GM21737 (cell line): ENCODE data around the gene CTCF.

ENCODE experiments used
- ATAC-seq: cut with Tn5 transposase; IDR thresholded peaks from one replicate; pipeline ENCODE4 v1.9.1; 2021; ENCODE audit warnings: mild to moderate bottlenecking, moderate library complexity; ENCODE audit not compliant: unreplicated experiment

Gene CTCF

GRCh38 chr16:67534431-67534830 lies 27.9 kb upstream of the CTCF start:
- no peak for ATAC-seq

GRCh38 chr16:67535201-67535600 lies 27.1 kb upstream of the CTCF start:
- ATAC-seq, result no peak

GRCh38 chr16:67537270-67537635 lies 25.1 kb upstream of the CTCF start:
- no peak for ATAC-seq

- ATAC-seq, result no peak
Observed at GRCh38 chr16:67537636-67538591, 24.4 kb upstream of the CTCF start.

GRCh38 chr16:67538666-67539101 lies 23.6 kb upstream of the CTCF start:
- no peak for ATAC-seq

- ATAC-seq, result no peak
Observed at GRCh38 chr16:67539271-67539670, 23.1 kb upstream of the CTCF start.

GRCh38 chr16:67539691-67540635 lies 22.4 kb upstream of the CTCF start:
- ATAC-seq, result no peak

- no peak for ATAC-seq
Observed at GRCh38 chr16:67540756-67541155, 21.6 kb upstream of the CTCF start.

GRCh38 chr16:67541391-67542263 lies 20.7 kb upstream of the CTCF start:
- no peak for ATAC-seq

- no peak for ATAC-seq
Observed at GRCh38 chr16:67542464-67542863, 19.9 kb upstream of the CTCF start.

GRCh38 chr16:67543036-67543435 lies 19.3 kb upstream of the CTCF start:
- ATAC-seq, result no peak

- no peak for ATAC-seq
Observed at GRCh38 chr16:67543582-67543981, 18.7 kb upstream of the CTCF start.

GRCh38 chr16:67544329-67544841 lies 17.9 kb upstream of the CTCF start:
- no peak for ATAC-seq

- no peak for ATAC-seq
Observed at GRCh38 chr16:67544844-67545664, 17.3 kb upstream of the CTCF start.

- no peak for ATAC-seq
Observed at GRCh38 chr16:67545665-67546024, 16.7 kb upstream of the CTCF start.

- ATAC-seq, result no peak
Observed at GRCh38 chr16:67546091-67546501, 16.2 kb upstream of the CTCF start.

GRCh38 chr16:67546761-67547422 lies 15.4 kb upstream of the CTCF start:
- no peak for ATAC-seq

- peak; percentile 45 for ATAC-seq
Observed at GRCh38 chr16:67547423-67548264, 14.7 kb upstream of the CTCF start.
